ENCODE results near the gene CGRRF1.

CGRRF1 gene

DNA sequence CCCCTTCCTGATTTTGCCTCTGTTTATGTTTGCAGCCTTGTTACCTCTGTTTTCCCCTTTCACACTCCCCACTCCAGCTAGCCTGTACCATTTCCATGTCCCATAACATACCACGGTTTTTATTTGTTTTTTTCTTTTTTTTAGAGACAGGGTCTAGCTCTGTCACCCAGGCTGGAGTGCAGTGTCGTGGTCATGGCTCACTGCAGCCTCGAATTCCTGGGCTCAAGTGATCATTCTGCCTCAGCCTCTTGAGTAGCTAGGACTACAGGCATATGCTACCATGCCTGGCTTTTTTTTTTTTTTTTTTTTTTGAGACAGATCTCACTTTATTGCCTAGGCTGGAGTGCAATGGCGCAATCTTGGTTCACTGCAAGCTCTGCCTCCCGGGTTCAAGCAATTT is 38.8 kb downstream of the CGRRF1 start:
- no peak for FAIRE-seq

DNA sequence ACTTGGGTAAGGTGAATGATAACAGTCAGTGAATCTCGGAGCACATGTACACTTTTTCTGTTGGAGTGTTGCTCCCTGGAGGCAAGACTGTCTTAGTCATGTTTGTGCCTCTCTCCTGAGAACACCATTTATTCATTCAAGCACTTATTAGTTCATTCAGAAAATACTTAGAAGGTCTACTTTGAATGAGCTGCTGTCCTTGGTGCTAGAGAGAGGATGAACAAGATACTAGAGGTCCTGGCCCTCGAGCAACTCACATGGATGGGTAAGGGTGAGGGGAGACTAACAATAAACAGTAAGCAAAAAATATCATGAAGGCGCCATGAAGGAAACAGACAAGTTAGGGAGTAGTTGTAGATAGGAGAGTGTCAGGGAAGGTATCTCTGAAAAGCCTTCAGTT is 40.2 kb downstream of the CGRRF1 start:
- FAIRE-seq: no peak

DNA sequence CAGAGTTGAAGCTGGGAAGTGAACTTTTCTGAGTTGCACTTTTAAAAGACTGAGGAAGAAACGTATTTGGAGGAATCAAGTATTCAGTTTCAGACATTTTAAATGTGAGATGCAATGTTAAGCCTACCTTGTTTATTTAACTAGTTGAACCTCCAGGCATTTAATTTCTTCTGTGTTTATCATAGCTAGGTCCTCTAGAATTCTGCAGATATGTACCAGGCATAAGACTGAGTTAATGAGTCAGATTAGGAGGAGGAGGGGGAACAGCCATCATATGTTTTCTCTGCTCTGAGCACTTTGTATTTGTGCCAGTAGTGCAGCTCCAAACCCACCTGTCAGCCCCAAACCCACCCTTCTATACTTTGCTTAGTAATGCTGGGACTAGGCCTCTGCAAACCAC is 40.8 kb downstream of the CGRRF1 start:
- FAIRE-seq: no peak

DNA sequence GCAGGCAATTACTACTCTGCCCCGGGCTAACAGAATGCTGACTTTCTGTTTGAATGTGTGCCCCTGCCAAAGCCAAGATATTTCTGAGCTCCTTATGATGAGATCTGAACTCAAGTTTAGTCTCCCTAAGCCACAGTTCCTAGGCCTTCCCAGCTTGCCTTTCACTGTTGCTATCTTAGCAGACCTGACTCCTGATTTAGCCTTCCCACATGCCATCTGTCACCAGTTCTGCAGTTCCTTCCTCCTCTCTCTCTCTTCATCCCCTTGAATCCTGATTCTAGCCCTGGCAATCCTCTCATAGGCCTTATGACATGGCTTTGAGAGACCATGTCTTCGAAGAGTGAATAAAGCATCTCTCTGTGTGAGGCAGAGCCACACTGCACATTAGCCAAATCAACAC is 44.7 kb downstream of the CGRRF1 start:
- no peak for FAIRE-seq

DNA sequence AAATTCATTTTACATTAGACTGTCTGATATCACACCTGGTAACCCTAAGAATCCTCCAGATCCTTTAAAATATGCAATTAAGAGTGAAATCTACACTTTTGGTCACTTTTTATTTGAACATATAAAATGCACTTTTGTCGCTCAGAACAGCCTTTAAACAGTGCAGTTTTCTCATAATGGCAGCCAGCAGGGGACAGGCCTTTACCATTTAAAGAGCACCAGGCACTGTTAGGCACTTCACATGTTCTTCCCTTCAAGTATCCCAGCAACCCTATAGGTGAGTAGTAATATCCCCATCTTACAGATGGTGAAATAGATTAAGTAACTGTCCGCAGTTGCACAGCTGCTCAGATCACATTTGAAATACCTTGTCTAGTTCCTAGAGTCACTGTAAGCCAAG is 45.9 kb downstream of the CGRRF1 start:
- FAIRE-seq: no peak

DNA sequence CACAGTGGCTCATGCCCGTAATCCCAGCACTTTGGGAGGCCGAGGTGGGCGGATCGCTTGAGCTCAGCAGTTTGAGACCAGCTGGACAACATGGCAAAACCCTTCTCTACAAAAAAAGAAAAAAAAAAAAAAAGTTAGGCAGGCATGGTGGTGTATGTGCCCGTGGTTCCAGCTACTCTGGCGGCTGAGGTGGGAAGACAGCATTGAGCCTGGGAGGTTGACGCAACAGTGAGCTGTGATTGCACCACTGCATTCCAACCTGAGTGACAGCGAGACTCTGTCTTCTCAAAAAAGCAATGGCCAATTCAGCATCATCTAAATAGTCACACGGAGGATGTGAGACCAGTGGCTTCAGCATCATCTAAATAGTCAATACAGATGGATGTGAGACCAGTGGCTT is 46.8 kb downstream of the CGRRF1 start:
- FAIRE-seq: no peak

DNA sequence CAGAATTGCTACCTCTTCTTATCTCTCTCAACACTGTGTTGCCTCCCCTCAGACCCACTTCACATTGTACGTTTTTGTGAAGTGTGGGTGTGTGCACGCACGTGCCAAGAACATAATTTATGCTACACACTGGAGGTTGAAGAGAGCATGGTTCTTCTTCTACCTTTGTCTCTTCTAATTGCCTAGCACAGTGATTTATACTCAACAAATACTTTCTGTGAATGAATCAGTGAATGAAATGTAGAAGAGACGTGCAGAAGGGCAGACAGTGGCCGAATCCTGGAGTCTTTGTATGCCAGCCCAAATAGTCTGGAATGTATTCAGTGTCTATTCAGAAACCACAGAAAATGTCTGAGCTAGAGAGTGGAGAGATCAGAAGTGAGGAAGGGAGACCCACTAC is 52.6 kb downstream of the CGRRF1 start:
- FAIRE-seq: no peak

DNA sequence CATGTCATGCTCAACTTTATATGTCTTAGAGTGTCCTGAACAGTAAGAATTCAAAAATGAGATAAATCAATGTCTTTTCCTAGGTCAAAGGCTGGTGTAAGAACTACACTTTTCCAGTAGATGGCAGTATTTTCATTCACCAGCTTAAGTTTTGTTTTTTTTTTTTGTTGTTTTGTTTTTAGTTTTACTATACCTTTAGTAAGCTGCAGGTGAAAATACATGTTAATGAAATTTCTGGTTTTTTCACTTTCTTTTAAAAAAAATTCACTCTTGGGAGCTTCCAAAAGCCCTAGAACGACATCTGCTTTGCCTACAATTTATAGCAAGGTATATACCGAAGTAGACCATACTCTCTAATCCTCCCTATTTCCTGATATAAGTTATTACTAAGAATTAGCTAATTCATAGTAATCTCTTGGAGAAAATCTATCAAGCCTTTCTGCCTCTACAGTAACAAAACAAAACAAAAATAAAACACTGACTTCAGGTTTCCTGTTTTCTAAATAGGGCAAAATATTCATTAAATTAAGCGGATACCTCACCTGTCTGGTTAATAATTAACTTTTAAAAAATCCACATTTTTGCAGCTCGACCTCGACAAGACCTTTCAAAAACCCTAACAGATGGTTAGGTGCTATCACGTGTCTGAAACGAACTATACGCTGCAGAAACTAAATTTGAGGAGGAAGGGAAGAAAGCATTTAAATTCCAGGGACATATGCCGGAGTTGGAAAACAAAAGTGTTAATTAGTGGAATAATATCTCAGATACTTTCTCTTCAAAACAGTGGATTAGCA is 54.6 kb downstream of the CGRRF1 start:
- peak; percentile 90 for FAIRE-seq

DNA sequence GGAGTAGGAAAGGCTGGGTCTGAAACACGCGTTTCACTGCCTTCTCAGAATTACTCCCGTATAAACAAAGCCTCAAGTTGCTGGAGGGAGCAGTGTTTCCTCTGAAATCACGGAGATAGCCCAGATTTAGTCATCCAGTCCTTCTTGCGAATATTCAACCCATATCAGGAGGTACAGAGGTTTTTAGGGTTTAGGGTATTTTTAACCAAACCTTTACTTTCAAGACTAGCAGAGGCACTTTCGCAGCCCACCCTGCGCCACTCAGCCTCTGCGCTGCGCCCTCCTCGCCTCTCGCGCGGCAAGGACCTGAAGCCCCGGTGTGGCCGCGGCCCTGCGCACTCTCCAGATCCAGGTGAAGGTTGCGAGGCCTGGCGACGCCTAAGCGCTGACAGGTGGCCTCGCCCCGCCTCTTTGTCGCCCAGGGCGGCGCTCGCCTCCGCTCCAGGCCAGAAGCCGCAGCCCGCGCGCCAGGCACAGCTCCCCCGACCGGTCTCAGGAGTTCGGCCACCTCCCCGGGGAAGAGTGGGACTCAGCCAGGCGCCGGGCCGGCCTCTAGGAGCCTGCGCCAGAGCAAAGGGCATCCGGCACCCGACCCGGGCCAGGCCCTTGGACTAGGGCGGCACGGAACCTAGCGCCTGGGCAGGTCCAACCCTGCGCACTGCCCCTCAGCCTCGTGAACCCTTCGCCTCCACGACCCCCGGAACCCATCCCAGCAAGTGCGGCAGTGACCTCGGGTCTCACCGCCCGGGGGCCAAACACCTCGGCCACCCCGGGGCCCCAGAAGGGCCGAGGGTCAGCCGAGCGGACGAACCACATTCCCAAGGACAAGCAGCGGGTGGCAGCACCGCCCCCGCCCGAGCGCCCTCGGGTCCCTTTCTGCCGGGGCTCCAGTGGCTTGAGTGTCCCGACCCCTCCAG is 55.4 kb downstream of the CGRRF1 start:
- no peak for FAIRE-seq

DNA sequence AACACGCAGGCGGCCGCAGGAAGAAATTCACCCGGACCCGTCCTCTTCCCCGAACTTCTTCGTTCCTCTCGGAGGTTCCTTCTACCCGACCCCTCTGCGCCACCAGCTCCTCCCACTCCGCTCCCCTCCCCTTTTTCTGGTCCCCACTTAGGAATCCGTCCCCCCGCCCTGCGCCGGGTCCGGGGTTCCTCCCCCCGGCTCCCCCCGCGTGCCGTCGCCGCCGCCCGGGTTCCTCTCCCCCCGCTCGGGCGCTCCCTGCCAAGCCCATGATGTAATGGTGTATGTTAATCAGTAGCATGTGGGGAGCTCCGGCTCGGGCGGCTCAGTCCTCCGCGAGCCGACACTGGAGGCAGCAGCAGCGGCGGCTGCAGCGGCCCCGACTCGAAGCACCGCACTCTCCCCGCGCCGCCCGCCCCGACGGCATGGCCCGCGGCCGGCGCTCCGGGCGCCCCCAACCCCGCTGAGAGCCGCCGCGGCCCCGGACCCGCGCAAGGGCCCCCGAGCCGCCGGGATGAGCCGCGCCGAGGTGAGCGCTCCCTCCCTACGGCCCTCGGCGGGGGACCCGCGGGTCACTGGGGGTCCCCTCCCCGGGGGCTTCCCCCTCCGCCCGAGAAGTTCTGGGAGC is 56.2 kb downstream of the CGRRF1 start:
- FAIRE-seq: no peak

DNA sequence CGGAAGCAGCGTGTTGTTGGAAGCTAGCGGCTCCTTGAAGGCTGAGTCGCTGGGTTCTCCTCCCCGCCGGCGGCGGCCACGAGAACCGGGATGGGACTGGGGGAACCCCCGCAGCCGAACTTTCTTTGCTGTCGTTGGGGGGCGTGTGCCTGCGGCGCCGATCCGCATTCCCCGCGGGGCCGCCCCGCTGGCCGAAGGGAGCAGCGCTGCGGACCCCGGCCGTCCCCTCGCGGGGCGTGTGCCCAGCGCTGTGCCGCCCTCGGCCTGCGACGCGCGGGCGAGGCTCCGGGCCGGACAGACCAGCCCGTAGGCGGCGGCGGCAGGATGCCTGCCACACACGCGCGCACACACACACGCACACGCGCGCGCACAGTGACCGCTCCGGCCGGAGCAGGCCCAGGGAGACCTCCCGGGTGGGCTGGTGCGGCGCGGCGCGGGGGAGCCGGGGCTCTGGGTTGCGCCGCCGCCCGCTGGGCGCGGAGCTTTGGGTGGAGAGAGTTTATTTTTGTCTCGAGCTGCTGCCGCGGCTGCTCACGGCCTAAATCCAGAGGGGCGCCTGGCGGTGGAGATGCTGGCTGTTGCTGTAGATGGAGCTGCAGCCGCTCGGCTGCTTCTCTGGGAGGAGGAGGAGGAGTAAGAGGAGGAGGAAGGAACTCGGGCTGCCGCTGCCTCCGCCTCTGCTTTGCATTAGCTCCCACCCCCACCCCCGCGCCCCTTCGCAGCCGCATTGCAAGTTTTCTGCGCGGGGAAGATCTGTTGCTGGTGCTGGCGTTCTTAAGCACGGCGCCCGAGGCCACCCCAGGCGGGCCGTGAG is 56.9 kb downstream of the CGRRF1 start, which contains the start of gene SAMD4A:
Gene SAMD4A (plus strand): TSS at position 719 of the 814 bp plus-strand sequence. CDS start 789 bp downstream, outside the sequence.
- FAIRE-seq: no peak

DNA sequence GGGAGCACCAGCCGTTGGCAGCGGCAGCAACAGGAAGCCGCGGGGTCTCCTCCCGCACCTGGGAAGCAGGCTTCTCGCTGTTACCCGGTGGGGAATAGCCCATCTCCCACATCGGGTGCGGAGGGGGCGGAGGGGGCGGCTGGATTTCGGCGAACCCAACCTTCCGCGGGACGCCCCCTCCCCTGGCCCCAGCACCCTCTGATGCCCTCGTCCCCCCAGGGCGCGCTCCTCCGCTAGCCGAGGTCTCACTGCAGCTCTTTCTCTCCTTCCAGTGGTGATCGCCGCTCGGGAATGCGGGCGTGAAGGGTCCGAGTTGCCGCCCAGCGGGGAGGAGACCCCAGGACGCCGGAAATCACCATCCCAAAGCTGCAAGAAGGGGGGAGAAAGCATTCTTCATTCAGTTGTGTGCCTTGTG is 57.5 kb downstream of the CGRRF1 start:
- no peak for FAIRE-seq

DNA sequence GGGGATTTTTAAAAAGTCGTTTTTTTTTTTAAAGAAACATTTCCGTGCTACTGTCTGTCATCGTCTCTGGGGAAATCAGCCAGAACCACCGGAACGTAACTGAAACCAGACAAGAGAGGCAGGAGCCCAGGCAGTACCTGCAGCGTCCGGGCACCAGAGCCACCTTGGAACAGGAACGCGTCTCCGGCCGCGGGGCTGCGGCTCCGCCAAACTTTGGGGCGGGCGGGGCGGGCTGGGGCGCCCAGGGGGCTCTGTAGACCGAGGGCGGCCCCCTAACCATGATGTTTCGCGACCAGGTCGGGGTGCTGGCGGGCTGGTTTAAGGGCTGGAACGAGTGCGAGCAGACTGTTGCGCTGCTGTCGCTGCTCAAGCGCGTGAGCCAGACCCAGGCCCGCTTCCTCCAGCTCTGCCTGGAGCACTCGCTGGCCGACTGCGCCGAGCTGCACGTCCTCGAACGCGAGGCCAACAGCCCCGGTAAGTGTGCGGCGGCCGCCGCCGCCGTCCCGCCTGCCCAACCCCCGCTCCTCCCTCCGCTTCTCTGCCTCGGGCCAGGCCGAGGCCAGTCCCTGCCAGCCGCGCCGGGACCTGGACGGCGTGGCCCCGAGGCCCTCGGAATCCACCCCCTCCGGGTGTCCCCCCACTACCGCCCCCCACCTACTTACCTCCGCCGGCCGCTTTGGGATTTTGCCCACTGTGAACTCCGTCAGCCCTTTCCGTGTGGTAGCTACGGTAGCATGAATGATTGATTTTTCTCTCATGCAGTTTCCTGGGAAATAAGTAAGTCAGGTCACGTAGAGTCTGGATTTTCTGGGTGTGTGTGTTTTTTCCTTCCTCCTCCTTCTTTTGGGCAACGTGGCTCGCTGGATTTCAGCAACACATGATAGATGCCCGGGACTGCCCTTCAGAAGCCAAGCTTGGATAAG is 58.2 kb downstream of the CGRRF1 start:
- no peak for FAIRE-seq

DNA sequence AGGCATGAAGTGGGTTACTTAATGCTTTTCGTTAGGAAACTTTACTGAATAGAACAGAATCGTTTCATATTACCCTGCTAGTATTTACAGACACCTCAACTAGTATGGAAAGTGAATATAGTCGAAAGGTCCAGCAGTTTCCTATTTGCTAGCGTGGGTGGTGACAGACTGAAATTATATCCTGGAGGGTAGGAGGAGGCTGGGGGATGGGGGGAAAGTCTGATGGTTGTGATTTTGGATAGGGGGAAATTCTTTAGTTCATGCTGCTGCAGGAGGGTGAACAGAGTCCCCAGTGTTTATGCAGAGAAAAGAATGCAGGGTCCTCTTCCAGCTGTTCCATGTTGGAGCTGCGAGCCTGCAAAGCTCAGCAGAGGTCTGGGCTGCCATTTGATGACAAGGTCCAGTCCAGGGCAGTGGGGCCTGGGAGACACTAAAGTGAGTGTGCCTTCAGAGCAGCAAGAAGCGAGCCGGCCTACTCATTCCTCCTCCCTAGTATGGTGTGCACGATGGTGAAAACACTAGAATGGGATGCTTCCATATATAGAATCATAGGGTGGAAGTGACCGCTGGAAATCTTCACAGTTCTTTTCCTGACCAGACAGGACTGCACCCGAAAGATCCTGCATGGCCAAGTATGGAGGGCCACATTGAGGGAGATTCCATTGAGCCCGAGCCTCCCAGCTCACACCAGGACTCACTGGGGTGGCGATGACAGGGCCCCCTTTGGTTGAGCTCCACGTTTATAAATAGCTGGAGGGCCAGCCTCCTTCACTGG is 59.3 kb downstream of the CGRRF1 start:
- FAIRE-seq: no peak

DNA sequence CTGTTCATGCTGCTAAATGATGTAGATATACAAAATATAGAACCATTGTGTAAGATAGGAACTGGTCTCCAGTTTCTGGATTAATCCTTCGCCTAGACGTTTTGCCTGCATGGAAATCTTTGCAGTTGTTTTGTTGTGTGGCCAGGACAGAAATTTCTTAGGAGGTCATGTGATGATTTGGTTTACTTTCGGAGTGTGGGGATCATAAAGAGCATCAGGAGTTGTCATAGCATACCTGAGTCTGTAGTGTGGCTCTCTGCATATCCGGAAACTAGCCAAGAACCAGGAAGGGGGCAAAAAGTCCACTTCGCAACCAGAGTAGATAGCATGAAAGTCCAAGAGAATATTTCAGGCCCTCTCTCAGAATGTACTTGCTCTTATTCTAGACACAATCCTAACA is 60.3 kb downstream of the CGRRF1 start:
- no peak for FAIRE-seq

DNA sequence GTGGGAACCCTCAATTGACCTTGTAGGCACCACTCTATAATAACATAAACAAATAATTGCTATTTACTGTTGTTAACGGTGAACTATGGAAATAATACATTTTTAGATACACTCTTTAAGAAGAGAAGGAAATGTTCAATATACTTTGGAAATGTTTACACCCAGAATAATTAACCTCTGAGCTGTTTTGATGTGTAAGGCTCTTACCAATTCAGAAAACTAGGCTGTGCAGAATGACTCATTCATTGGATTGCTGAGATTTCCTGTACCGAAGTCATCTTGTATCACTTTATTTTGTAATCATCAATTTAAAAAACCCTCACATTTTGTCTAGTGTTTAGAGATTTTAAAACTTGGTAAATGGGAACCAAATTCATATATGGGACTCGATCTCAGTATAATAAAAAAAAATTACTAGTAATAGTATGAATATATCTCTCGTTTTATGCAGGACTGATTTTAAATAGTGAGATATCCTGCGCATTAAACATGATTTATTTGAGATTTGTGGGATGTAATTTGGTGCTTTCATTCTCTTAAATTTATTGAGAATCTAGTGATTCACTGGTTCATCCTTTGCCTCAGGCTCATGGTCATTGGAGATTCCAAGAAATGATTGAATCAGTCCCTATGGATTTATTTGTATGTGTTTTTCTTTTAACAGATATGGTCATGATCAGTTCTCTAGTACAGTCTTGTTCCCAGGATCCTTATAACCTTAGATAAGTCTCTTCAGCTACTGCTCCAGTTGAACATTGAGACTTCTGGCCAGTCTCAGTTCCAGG is 61.1 kb downstream of the CGRRF1 start:
- FAIRE-seq: no peak

DNA sequence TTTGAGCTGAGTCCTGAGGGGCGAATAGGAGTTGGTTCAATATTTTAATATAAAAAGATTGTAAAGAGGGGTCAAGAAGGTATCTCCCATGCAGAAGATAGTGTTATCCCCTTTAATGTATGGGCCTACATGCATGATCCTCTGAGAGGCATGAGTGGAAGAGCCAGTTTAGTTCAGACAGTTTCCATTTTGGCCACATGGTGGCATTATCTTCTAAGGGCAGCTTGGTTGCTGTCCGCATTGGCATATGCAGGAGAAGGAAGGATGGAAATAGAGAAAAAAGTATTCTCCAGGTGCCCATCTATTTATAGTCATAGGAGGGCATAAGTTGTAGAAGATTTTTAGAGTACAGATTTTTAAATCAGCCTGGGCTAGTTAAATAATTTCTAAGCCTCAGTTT is 62.6 kb downstream of the CGRRF1 start:
- FAIRE-seq: peak; percentile 25

DNA sequence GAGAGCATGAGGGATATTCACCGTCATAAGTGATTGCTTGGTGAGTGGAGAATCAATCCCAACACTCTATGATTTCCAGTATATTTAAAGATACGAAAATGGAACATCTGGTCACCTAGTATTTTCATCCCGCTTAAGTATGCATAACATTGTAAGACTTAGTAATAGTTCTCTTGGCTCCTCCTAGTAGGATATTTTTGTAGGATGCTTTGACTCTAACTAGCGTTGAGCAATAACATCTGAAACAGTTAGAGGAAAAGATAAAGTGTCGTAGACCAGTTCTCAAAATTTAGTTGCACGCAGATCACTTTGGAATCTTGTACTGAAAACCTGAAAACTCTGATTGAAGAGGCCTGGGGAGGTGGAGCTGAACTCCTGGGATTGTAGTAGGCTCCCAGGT is 64.8 kb downstream of the CGRRF1 start:
- FAIRE-seq: no peak

DNA sequence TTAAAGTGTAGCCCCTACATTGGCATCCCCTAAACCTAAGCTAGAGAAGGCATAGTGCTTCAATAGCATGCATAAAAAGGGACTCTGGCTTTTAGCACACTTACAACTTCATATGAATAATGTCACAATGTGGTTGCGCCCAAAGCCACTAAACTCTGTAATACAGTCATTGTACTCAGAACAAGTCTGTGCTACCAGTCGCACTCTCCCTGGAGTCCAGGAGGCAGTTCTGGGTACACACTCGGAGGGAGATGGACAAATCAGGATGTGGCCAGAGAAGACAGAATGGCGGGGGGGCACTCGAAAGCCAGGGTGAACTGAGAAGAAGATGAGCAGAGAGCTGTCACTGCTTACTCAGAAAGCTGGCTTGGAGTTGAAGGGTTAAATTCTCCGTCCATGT is 67.8 kb downstream of the CGRRF1 start:
- FAIRE-seq: no peak

DNA sequence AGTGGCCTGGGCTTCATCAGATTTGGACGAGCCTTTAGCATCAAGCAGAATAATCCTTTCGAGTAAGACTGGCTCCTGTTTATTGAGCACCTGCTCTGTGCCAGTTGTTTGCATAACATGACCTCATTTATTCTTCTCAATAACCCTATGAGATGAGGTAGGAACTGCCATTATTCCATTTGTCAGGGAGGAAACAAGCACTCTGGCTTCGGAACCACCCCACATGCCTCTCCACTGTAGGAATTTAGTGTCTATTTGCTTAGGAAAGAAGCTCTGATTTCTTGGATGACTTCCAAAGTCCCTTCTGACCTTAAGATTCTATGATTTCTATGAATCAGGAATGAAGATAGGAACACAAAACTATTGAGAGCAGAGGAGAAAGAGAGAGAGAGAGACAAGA is 68.3 kb downstream of the CGRRF1 start:
- FAIRE-seq: no peak
